HG03175 (cell line): Measurements from ENCODE around the gene ANAPC2.

Source experiments
- ATAC-seq: cut with Tn5 transposase; IDR thresholded peaks from one replicate; pipeline ENCODE4 v1.9.1; 2021; ENCODE audit warnings: mild to moderate bottlenecking, moderate library complexity; ENCODE audit not compliant: unreplicated experiment

The ANAPC2 gene

DNA sequence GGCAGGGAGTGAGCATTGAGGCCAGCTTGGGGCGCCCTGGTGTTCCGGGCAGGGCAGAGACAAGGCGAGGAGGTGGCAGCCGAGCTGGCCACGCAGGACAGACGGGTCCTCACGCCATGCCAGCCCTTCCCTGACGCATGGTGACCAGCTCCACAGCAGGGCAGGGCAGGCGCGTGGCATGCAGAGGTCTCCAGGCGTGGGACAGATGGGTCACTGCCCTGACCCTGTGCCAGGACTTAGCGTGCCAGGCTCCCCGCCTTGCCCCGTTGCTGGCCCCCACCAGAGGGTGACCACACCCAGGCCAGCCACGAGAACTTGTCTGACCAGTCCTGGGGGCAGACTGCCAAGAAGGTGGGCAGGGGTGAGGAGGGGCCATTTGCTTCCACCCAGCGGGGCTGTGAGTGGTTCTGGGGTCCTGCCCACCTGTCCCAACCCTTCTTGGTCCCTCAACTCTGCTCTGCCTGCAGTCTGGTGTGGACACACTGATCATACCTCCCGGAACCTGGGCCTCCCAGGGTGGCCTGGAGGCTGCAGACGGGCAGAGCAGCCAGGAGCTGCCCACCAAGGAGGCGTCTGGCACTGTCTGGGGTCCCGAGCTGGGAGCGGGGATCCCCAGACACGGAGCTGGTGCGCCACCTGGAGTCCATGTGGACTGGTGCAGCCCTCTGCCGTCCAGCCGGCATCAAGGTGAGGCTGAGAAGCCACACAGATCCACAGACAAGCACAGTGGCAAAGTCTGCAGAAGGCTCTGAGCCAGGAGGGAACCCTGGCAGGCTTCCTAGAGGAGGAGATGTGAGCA lies 38.9 kb upstream of the ANAPC2 start, which contains the start of gene RNF224:
RNF224 (plus strand) TSS at position 449 of the 799 bp plus-strand sequence. CDS start 834 bp downstream, outside the sequence.
- ATAC-seq, result no peak

DNA sequence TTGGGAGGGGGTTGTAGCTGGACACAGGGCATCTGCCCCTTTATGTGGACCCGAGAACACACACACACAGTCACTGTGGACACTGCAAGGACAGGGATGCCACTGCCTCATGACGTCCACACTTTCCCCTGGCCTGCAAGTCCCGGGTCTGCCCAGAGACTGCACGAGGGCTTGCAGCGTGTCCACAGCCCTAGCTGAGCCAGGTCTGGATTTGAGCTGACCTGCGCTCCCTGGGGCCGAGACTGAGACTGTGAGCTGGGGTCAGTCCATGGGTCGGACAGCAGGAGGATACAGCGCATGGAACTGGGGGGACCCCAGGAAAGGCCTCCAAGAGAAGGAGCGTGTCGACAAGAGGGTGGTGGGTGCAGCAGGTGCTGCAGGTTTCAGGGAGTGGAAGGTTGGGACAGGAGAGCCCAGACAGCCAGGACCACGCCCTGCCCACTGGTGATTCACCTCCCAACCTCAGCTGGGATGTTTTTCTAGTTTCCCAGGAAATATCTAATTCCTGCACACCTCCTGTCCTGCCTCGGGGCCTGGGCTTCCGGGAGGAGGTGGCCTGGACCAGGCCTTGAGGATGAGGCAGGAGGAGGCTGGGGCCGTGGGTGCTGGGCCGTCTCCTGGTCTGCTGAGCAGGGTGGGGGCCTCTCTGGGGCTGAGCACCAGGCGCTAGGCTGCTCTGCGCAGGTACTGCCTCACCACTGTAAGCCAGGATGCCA lies 38.1 kb upstream of the ANAPC2 start:
- no peak for ATAC-seq

DNA sequence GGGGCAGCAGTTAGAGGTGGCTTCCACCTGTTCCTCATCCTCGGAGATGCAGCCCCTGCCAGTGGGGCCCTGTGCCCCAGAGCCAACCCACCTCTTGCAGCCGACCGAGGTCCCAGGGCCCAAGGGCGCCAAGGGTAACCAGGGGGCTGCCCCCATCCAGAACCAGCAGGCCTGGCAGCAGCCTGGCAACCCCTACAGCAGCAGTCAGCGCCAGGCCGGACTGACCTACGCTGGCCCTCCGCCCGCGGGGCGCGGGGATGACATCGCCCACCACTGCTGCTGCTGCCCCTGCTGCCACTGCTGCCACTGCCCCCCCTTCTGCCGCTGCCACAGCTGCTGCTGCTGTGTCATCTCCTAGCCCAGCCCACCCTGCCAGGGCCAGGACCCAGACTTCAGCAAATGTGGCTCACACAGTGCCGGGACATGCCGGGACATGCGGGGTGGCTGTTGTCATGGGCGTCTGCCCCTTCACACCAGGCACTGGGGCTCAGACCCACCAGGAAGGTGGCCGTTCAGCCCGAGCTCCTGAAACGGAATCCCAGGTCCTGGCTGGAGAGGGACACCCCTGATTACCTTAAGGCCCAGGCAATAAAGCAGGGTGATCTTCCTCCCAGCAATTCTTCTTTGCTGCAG lies 37.5 kb upstream of the ANAPC2 start:
- ATAC-seq, result no peak

DNA sequence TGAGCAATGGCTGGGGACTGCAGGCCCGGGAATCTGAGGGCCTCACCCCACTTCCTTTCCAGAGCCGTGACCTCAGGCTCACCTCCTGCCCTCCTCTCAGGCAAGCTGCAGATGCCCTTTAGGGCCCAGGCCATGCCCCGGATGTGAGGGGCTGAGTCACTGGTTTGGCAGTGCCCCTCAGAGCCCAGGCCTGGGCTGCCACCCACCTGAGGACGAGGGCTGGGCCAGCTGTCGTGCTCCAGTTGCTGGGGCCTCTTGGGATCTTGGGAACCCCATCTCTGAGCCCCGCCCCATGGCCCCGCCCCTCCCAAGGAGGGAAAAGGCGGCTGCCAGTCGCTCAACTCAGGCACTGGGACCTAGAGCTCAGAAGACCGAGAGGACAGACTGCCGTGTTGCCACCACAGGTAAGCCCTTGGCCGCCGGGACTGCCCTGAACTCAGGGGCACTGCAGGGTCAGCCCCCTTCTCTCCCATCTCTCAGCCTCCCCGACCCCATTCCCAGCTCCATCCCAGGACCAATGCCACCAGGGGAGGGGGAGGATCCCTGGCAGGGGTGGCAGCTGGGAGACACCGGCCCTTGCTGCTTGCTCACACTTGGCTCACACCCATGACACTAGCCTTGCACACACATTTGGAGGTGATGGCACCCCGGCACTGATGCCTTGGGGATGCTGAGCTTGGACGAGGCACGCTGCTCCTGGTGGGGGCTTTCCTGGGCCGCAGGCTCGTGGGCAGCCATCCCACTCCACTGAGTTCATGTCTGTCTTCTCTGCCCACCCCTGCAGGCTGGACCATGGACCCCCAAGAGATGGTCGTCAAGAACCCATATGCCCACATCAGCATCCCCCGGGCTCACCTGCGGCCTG lies 36.7 kb upstream of the ANAPC2 start, which contains the start of gene CYSRT1:
CYSRT1 (plus strand) TSS at position 345 of the 865 bp plus-strand sequence; CDS start at position 793, 448 bp downstream.
- ATAC-seq, result no peak

DNA sequence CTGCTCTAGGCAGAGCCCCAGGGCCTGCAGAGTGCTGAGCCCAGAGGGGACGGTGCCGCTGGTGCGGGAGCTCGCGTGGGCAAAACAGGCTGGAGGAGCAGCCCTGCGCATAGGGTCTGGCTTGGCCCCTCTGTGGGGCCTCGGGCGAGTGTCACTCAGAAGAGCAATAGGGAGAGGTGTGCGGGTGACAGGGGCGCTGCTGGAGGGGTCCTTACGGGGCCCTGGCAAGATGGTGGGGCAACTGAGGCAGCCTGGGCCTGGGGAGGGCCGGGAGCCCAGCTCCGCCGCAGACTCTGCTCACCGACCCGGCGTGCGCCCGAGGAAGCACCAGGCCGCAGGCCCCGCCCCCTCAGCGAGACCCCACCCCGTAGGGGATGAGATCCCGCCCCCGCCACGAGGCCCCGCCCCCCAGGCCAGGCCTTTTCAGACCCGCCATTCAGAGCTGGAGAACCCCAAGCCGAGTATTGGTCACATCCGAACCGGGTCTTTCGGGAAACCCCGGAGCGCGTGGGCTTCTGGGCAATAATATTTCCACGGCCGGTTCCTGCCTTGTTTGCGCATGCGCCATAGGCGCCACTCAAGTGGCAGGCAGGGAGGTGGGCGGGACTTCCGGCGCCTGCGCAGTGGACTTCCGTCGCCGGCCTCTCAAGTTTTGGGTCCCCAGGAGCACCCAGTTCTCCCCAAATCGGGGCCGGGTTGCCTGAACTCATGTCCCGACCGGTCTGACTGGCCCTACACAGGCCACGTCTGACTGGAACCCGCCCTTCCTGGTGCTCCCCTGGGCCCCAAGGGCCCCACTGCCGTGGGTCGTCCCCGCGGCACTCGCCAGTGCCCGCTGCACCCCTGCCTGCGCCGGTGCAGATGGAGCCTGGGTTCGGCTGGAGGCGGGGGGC lies 35.0 kb upstream of the ANAPC2 start:
- peak; percentile 74 for ATAC-seq

GRCh38 chr9:137222190-137223077 lies 34.1 kb upstream of the ANAPC2 start, which contains the start of gene RNF208:
TSS of gene RNF208 (minus strand) at chr9:137222240. CDS start at chr9:137221212, 1,028 bp downstream.
- peak; percentile 0 for ATAC-seq

- ATAC-seq, result no peak
Measured at GRCh38 chr9:137221506-137222111, 33.2 kb upstream of the ANAPC2 start.

GRCh38 chr9:137221095-137221505 lies 32.7 kb upstream of the ANAPC2 start:
- no peak for ATAC-seq

GRCh38 chr9:137220317-137221094 lies 32.1 kb upstream of the ANAPC2 start:
- no peak for ATAC-seq

GRCh38 chr9:137219757-137220316 lies 31.5 kb upstream of the ANAPC2 start:
- no peak for ATAC-seq

DNA sequence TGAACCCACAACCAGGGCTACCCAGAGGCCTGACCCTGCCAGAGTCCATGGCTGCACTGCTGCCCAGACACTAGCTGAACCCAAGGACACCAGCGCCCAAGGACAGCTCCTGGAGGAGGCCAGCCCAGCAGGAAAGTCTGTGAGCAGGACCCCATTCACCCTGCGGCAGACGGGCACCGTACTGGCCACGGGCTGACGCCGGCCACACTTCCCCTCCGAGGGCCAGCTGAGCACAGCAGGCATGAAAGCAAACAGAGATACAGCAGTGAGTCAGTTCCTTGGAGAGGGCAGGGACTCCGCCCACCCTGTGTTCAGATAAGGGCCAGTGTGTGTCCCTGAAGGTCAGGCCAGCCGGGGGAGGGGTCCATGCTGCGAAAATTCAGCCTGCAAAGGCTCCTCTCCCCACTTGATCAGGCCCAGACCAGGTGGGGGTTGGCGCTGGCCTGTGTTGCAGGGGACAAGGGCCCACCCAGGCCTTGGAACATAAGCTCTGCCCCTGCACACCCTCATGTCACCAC lies 30.5 kb upstream of the ANAPC2 start:
- ATAC-seq, result no peak

DNA sequence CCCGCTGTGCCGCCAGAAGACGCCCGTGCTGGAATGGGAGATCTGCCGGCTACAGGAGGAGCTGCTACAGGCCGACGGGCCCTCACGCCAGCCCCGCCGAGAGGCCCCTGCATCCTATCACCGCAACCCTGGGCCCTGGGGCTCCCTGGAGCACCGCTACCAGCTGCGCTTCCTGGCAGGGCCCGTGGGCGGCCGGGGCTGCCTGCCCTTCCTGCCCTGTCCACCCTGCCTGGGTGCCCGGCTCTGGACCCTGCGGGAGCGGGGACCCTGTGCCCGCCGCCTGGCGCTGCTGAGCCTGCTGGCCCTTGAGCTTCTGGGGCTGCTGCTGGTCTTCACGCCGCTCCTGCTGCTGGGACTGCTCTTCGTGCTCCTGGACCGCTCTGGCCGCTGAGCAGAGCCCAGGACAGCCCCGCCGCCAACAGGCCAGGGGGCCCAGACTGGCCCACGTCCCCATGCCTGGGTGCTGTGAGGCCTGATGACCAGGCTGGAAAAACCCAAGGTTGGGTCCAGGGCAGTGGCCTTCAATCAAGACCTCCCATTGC lies 29.9 kb upstream of the ANAPC2 start:
- ATAC-seq, result no peak

GRCh38 chr9:137217276-137218211 lies 29.2 kb upstream of the ANAPC2 start:
- no peak for ATAC-seq

DNA sequence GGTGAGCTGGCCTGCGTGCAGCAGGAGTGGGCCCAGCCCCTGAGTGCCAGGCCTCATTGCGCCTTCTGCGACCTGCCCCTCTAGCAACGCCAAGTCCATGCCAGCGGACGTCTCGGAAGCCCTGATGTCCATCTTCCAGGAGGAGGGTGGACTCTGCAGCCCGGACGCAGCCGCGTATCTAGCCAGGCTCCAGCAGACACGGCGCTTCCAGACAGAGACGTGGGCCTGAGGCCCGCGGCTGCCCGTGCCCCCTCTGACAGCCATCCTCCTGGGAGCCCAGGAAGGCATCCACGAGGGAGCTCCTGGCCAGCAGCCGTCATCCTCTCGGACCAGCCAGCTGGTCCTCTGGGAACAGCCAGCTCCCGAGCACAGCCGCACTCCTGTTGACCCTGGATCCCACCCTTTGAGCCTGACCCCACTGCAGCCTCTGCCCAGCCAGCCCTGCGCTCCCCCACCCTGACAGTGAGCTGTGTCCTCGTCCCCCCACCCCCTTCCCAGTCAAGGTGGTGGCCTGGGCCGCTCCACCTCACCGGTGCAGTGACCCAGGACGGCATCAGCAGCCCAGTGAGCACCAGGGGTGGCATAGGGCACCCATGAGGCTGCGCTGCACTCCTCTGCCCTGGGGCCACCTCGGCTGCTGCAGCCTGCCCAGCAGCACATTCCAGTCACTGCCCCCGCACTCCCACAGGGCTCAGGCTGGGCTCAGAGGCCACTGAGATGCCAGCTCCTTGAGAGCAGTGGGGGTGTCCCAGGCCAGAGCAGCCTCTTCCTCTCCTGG lies 28.0 kb upstream of the ANAPC2 start:
- no peak for ATAC-seq
